Measurements from ENCODE around the gene MAMDC2.

MAMDC2 gene

DNA sequence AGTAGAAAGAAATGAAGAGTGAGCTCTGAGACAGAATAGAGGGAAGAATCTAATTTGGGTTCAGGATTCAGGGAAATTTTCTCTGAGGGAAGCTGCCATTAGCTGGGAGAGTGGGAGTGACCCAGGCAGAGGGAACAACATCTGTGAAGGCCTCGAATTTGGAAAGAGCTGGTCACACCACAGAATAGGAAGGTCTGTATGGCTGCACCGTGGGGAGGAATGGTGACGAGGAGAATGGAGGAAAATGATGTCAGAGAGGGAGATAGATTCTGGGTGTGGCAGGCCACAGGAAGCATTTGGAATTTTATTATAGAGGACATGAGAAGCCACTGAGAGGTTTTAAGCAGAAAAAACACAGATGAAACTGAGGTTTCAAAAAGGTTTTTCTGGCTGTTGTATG is 98.5 kb downstream of the MAMDC2 start:
- Histone ChIP-seq H3K27me3 (ENCODE audit: control insufficient read depth, insufficient read depth, low read length, poor library complexity, severe bottlenecking) (no peaks in the 10 kb centered on the region), H3K27ac (ENCODE audit: insufficient read depth, low read depth, low read length, poor library complexity, severe bottlenecking) (no peak overlapping the region), H3K9me3 (ENCODE audit: control insufficient read depth, low read length) (no peaks in the 10 kb centered on the region), H3K4me1 (ENCODE audit: control insufficient read depth, insufficient read depth, low read length) (no peaks in the 10 kb centered on the region), H3K36me3 (ENCODE audit: control insufficient read depth, insufficient read depth, low read length) (no peaks in the 10 kb centered on the region), H3K4me3 (ENCODE audit: insufficient read depth, low read depth, low read length) (no peak overlapping the region)
- 90 to 91% methylated on average over 3 of the region's 3 CpGs for WGBS, 2 experiments

DNA sequence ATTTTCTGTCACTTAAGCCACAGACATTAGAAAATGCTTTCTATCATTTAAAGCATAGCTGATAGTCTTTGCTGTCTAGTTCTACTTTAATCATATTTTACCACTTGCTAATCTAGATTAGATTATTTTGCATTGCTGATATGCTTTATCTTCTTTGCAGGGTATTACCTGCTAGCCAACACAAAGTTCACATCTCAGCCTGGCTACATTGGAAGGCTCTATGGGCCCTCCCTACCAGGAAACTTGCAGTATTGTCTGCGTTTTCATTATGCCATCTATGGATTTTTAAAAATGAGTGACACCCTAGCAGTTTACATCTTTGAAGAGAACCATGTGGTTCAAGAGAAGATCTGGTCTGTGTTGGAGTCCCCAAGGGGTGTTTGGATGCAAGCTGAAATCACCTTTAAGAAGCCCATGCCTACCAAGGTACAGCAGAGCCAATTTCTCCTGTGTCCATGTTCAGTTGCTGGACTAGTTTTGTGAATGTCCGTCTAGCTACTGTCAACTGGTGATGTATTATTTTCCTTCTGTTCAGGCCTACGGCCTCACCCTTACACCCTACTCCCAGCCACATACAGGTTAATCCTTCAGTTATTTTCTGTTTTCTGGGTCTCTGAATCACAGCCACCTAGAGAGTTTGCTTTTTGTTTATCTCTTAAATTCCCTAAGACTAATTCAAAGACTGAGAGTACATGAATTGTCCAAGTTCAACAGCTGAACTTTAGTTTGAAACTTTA is 99.9 kb downstream of the MAMDC2 start:
- Histone ChIP-seq H3K4me3 (ENCODE audit: insufficient read depth, low read depth, low read length) (no peak overlapping the region), H3K27me3 (ENCODE audit: control insufficient read depth, insufficient read depth, low read length, poor library complexity, severe bottlenecking) (no peaks in the 10 kb centered on the region), H3K27ac (ENCODE audit: insufficient read depth, low read depth, low read length, poor library complexity, severe bottlenecking) (no peak overlapping the region), H3K4me1 (ENCODE audit: control insufficient read depth, insufficient read depth, low read length) (no peaks in the 10 kb centered on the region), H3K36me3 (ENCODE audit: control insufficient read depth, insufficient read depth, low read length) (no peaks in the 10 kb centered on the region), H3K9me3 (ENCODE audit: control insufficient read depth, low read length) (no peaks in the 10 kb centered on the region)
- 90 to 95% methylated on average over 3 of the region's 3 CpGs for WGBS, 2 experiments

DNA sequence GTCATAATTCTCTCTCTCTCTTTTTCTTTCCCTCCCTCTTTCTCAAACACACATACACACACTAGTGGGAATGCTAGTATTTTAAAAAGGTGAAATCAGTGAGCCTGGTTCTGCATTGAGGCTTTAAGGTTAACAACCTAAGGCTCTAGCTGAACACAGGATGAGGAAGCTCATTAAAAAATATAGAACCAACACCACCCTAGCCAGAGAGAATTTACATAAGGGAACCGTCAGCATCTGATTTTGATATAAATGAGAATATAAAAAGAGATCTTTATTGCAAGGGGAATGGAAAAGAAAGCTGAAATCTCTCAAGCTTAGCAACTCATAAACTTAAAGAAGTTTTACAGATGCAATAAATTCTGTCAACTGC is 100.5 kb downstream of the MAMDC2 start:
- Histone ChIP-seq H3K36me3 (ENCODE audit: control insufficient read depth, insufficient read depth, low read length) (no peaks in the 10 kb centered on the region), H3K27me3 (ENCODE audit: control insufficient read depth, insufficient read depth, low read length, poor library complexity, severe bottlenecking) (no peaks in the 10 kb centered on the region), H3K4me1 (ENCODE audit: control insufficient read depth, insufficient read depth, low read length) (no peaks in the 10 kb centered on the region), H3K4me3 (ENCODE audit: insufficient read depth, low read depth, low read length) (no peak overlapping the region), H3K27ac (ENCODE audit: insufficient read depth, low read depth, low read length, poor library complexity, severe bottlenecking) (no peak overlapping the region), H3K9me3 (ENCODE audit: control insufficient read depth, low read length) (no peaks in the 10 kb centered on the region)
- 100% methylated on average over 1 of the region's 1 CpG; no CpG with 5 or more reads in 1 of the 2 experiments for WGBS, 2 experiments

DNA sequence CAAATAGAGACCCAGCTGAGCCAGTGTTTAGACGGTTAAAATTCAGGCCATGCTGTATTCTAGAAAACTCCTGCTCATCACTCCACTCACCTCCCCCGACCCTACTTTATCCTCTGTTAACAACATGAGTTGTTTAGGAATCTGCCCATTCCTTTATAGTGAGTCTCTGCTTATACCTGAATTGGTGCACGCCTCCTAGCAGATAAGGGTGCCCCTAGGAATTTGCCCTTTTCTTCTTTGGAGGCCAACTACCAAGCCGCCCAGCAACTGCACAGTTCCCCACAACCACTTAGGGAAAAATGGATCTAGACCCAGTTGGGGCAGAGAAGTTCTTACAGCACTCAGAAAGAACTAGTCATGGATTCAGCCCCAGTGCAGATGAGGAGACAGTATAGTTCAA is 102.3 kb downstream of the MAMDC2 start:
- Histone ChIP-seq H3K27ac (ENCODE audit: insufficient read depth, low read depth, low read length, poor library complexity, severe bottlenecking) (no peak overlapping the region), H3K4me3 (ENCODE audit: insufficient read depth, low read depth, low read length) (no peak overlapping the region), H3K9me3 (ENCODE audit: control insufficient read depth, low read length) (no peaks in the 10 kb centered on the region), H3K4me1 (ENCODE audit: control insufficient read depth, insufficient read depth, low read length) (no peaks in the 10 kb centered on the region), H3K36me3 (ENCODE audit: control insufficient read depth, insufficient read depth, low read length) (no peaks in the 10 kb centered on the region), H3K27me3 (ENCODE audit: control insufficient read depth, insufficient read depth, low read length, poor library complexity, severe bottlenecking) (no peaks in the 10 kb centered on the region)
- 89 to 96% methylated on average over 4 of the region's 4 CpGs for WGBS, 2 experiments

DNA sequence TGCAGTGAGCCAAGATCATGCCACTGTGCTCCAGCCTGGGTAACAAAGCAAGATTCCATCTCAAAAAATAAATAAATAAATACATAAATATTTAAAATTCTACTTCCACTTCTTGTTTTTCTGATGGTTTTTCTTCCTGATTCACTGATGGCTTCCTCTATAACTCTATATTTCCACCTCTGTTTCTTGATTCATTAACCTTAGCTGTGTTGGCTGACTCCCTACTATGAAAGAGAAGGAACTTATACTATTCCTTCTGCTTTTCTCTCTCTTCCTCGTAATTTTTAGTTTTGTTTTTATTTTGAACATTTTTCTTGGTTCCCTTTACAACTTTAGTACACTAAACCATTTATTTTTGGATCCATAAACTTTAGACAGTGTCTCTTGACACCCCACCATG is 103.5 kb downstream of the MAMDC2 start:
- Histone ChIP-seq H3K4me3 (ENCODE audit: insufficient read depth, low read depth, low read length) (no peak overlapping the region), H3K27ac (ENCODE audit: insufficient read depth, low read depth, low read length, poor library complexity, severe bottlenecking) (no peak overlapping the region), H3K4me1 (ENCODE audit: control insufficient read depth, insufficient read depth, low read length) (no peaks in the 10 kb centered on the region), H3K36me3 (ENCODE audit: control insufficient read depth, insufficient read depth, low read length) (no peaks in the 10 kb centered on the region), H3K27me3 (ENCODE audit: control insufficient read depth, insufficient read depth, low read length, poor library complexity, severe bottlenecking) (no peaks in the 10 kb centered on the region), H3K9me3 (ENCODE audit: control insufficient read depth, low read length) (no peaks in the 10 kb centered on the region)
- WGBS, 2 experiments: 83 to 100% methylated on average over 1 of the region's 1 CpG

DNA sequence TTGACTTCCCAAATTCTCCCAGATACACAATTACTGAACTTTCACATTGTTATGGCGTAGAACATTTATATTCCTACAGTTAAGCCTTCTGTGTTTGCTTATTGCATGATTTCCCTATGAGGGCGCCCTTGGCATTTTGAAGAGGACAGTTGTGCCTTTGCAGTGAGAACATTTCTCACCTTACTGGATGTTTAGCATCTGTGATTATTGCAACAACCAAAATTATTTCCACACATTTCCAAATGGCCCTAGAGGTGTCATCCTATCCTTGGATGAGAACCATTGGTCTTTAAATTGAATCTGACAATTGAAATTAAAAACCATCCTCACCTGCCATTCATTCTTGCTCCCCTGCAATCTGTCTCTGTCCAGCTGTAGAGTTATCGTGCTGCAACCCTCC is 104.0 kb downstream of the MAMDC2 start:
- Histone ChIP-seq H3K27ac (ENCODE audit: insufficient read depth, low read depth, low read length, poor library complexity, severe bottlenecking) (no peak overlapping the region), H3K4me1 (ENCODE audit: control insufficient read depth, insufficient read depth, low read length) (no peaks in the 10 kb centered on the region), H3K4me3 (ENCODE audit: insufficient read depth, low read depth, low read length) (no peak overlapping the region), H3K27me3 (ENCODE audit: control insufficient read depth, insufficient read depth, low read length, poor library complexity, severe bottlenecking) (no peaks in the 10 kb centered on the region), H3K36me3 (ENCODE audit: control insufficient read depth, insufficient read depth, low read length) (no peaks in the 10 kb centered on the region), H3K9me3 (ENCODE audit: control insufficient read depth, low read length) (no peaks in the 10 kb centered on the region)
- WGBS, 2 experiments: 90 to 93% methylated on average over 3 of the region's 3 CpGs

DNA sequence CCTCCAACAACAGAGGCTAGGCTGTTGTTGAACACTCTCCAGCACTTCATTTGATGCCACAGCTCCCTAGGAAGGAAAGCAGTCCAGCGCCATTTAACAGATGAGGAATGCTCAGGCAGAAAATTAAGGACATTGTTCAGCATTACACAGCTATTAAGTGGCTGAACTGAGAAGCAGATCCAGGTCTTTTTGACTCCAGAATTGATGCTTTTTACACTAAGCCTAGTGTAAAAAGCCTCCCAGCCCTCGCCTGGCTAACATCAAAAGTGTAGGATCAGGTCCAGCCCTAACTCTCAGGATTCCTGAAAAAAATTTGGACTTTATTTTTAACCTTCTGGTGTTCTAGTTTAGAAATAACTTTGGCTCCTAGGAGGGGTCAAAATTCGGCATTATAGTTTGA is 108.7 kb downstream of the MAMDC2 start:
- WGBS, 2 experiments: 86 to 87% methylated on average over 3 of the region's 3 CpGs
- Histone ChIP-seq H3K4me1 (ENCODE audit: control insufficient read depth, insufficient read depth, low read length) (no peaks in the 10 kb centered on the region), H3K36me3 (ENCODE audit: control insufficient read depth, insufficient read depth, low read length) (no peaks in the 10 kb centered on the region), H3K4me3 (ENCODE audit: insufficient read depth, low read depth, low read length) (no peak overlapping the region), H3K9me3 (ENCODE audit: control insufficient read depth, low read length) (no peaks in the 10 kb centered on the region), H3K27ac (ENCODE audit: insufficient read depth, low read depth, low read length, poor library complexity, severe bottlenecking) (no peak overlapping the region), H3K27me3 (ENCODE audit: control insufficient read depth, insufficient read depth, low read length, poor library complexity, severe bottlenecking) (no peaks in the 10 kb centered on the region)

DNA sequence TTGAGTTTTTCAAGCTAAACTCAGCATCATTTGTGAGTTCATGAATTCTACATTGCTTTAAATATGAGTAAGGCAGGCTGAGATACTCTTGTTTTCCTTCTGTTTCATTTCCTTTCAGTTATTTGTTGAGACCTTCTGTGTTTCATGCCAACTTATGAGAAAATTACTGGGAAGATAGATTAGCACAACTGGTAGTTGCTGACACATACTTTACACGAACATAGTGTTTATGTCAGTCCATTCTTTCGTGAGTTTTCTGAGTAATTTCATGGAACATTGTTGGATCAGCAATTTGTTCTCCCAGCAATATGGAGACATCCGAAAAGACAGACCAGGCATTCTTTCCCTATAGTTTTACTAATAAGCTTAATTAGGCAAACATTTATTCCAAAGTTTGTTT is 113.1 kb downstream of the MAMDC2 start:
- 94 to 98% methylated on average over 3 of the region's 3 CpGs for WGBS, 2 experiments
- Histone ChIP-seq H3K27ac (ENCODE audit: insufficient read depth, low read depth, low read length, poor library complexity, severe bottlenecking) (no peak overlapping the region), H3K9me3 (ENCODE audit: control insufficient read depth, low read length) (no peaks in the 10 kb centered on the region), H3K27me3 (ENCODE audit: control insufficient read depth, insufficient read depth, low read length, poor library complexity, severe bottlenecking) (no peaks in the 10 kb centered on the region), H3K36me3 (ENCODE audit: control insufficient read depth, insufficient read depth, low read length) (no peaks in the 10 kb centered on the region), H3K4me1 (ENCODE audit: control insufficient read depth, insufficient read depth, low read length) (no peaks in the 10 kb centered on the region), H3K4me3 (ENCODE audit: insufficient read depth, low read depth, low read length) (no peak overlapping the region)

DNA sequence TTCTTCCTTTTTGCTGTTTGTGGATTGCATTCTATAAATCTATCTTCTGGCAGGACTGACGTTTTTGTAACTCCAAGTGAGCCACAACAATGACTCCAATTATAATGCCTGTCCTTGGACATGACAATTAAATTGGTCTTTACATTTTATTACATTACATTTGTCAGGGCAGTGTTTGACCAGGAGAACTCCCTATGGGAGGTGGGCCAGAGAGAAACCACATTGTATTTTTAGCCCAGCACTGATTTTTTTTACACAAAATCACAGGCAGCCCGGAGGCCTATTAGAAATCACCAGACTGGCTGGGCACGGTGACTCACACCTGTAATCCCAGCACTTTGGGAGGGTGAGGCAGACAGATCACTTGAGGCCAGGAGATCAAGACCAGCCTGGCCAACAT is 116.0 kb downstream of the MAMDC2 start:
- Histone ChIP-seq H3K36me3 (ENCODE audit: control insufficient read depth, insufficient read depth, low read length) (no peaks in the 10 kb centered on the region), H3K9me3 (ENCODE audit: control insufficient read depth, low read length) (no peaks in the 10 kb centered on the region), H3K4me1 (ENCODE audit: control insufficient read depth, insufficient read depth, low read length) (no peaks in the 10 kb centered on the region), H3K27me3 (ENCODE audit: control insufficient read depth, insufficient read depth, low read length, poor library complexity, severe bottlenecking) (no peaks in the 10 kb centered on the region), H3K27ac (ENCODE audit: insufficient read depth, low read depth, low read length, poor library complexity, severe bottlenecking) (no peak overlapping the region), H3K4me3 (ENCODE audit: insufficient read depth, low read depth, low read length) (no peak overlapping the region)
- 83 to 91% methylated on average over 3 of the region's 3 CpGs for WGBS, 2 experiments

DNA sequence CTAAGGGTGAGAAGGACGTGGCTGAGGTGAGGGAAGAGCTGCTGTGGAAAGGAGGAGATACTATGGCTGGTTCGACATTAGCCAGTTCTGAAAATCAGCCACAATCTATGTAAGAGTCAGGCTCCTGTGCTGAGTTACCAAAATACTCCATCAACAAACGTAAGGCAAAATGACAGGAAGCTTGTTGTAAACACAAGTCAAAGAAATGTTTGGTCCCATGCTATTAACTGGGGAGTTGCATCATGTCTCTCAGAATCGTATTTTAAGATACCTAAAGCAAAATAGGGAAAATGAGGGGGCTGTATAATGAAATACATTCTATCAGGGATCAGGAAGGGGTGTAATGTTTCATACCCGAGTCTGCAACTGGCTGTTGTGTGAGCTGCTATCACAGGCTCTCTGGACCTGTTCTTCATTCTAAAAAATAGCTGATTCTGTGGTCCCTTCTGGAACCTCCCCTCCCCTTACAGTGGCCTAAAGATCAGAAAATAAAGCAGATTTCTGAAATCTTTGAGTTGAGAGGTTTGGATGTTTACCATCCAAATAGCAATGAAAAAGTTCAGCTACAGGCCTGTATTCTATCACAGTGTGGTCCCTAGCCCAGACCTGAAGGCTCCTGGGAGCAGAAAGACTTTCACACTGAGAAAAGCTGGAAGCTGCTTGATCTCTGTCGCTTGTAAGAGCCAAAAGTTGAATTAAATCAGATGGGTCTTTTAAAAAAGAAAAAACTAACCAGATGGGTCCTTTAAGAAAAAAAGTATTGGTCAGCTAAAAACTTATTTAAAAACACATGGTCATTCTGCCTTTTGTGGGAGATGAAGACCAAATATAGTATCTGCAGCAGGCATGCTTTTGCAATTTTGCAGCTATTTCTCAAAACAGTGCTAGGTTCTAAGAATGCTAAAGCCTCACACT is 117.3 kb downstream of the MAMDC2 start:
- Histone ChIP-seq H3K9me3 (ENCODE audit: control insufficient read depth, low read length) (no peaks in the 10 kb centered on the region), H3K4me3 (ENCODE audit: insufficient read depth, low read depth, low read length) (no peak overlapping the region), H3K4me1 (ENCODE audit: control insufficient read depth, insufficient read depth, low read length) (peaks cover 8% of the 10 kb centered on the region), H3K27ac (ENCODE audit: insufficient read depth, low read depth, low read length, poor library complexity, severe bottlenecking) (no peak overlapping the region), H3K36me3 (ENCODE audit: control insufficient read depth, insufficient read depth, low read length) (no peaks in the 10 kb centered on the region), H3K27me3 (ENCODE audit: control insufficient read depth, insufficient read depth, low read length, poor library complexity, severe bottlenecking) (no peaks in the 10 kb centered on the region)
- 84 to 89% methylated on average over 6 of the region's 6 CpGs for WGBS, 2 experiments
